B cell (primary cell): ENCODE data around the gene CACNA2D1. TPM values are rescaled to one million over a fixed set of nuclear protein-coding genes. Genes with fewer than 3 reads are reported as not detected.

Source experiments
- ATAC-seq: fragments of 200-7000 bp; cut with Tn5 transposase; one replicate; pipeline ENCODE4 v1.10.0; 2021; ENCODE audit warnings: low read depth, mild to moderate bottlenecking, moderate number of reproducible peaks, moderate library complexity
- CTCF ChIA-PET: fragments of 350-600 bp; sonication (Branson Sonifier 250); formaldehyde crosslinking; loops from one replicate; lab custom pipeline; 2021; ENCODE audit warnings: antibody characterized with exemption, inconsistent platforms; lab: Charles Lee
- POLR2A ChIA-PET: fragments of 350-600 bp; sonication (Branson Sonifier 250); formaldehyde crosslinking; loops from one replicate; lab custom pipeline; 2021; ENCODE audit warnings: antibody characterized with exemption; lab: Charles Lee
- DNase-seq: peaks from one replicate; pipeline ENCODE4 v3.0.0; 2013
- H2AFZ ChIP-seq: 2 replicates; pipeline ENCODE4 v1.6.1; 2012; ENCODE audit warnings: mild to moderate bottlenecking, low read depth, low read length; ENCODE audit not compliant: insufficient read depth, poor library complexity, severe bottlenecking
- H3K27ac ChIP-seq, 2 donors: 1 replicate in 1 of 2; 2 replicates in 1 of 2; pipeline ENCODE4 v1.5.1; 2012 to 2013; ENCODE audit warnings: low read length in 2 of 2, mild to moderate bottlenecking in 2 of 2, moderate library complexity in 1 of 2
- H3K27me3 ChIP-seq, 4 experiments: fragments of 200-600 bp in 1 of 4; sonication (generic) in 1 of 4; replicated peaks in 1 of 4; 1 replicate in 2 of 4; 2 replicates in 2 of 4; pipeline versions ENCODE4 v1.6.1 to v1.7.0; 2013 to 2016; ENCODE audit warnings: low read length in 3 of 4, mild to moderate bottlenecking in 2 of 4, mixed read lengths in 1 of 4, moderate library complexity in 1 of 4; ENCODE audit not compliant: insufficient read depth in 4 of 4, control insufficient read depth in 3 of 4; ENCODE audit errors: control extremely low read depth in 1 of 4
- H3K36me3 ChIP-seq, 2 experiments: replicated peaks in 1 of 2; 1 replicate in 1 of 2; 2 replicates in 1 of 2; pipeline versions ENCODE4 v1.6.1 to v1.7.1; 2013; ENCODE audit warnings: low read length in 1 of 2; ENCODE audit not compliant: insufficient read depth in 2 of 2, control insufficient read depth in 1 of 2; ENCODE audit errors: control extremely low read depth in 1 of 2, extremely low read depth in 1 of 2
- H3K4me1 ChIP-seq, 2 donors: fragments of 200-600 bp in 1 of 2; sonication (generic) in 1 of 2; 1 replicate in 1 of 2; 2 replicates in 1 of 2; pipeline versions ENCODE4 v1.5.1 to v1.6.1; 2013 to 2017; ENCODE audit warnings: low read length in 2 of 2; ENCODE audit not compliant: control insufficient read depth in 2 of 2, insufficient read depth in 2 of 2
- H3K4me2 ChIP-seq: replicated peaks from 2 replicates; pipeline ENCODE3; 2012; ENCODE audit warnings: mild to moderate bottlenecking, low read depth, low read length; ENCODE audit not compliant: poor library complexity, severe bottlenecking
- H3K4me3 ChIP-seq, 5 experiments: fragments of 200-600 bp in 1 of 5; sonication (generic) in 1 of 5; 1 replicate in 3 of 5; 2 replicates in 2 of 5; pipeline versions ENCODE4 v1.5.1 to v1.7.0; 2011 to 2016; ENCODE audit warnings: low read length in 4 of 5, mild to moderate bottlenecking in 4 of 5, low read depth in 2 of 5, control low read depth in 1 of 5, moderate library complexity in 1 of 5; ENCODE audit not compliant: insufficient read depth in 1 of 5; ENCODE audit errors: control extremely low read depth in 1 of 5, extremely low read depth in 1 of 5
- H3K79me2 ChIP-seq: fragments of 200-600 bp; sonication (generic); one replicate; pipeline ENCODE4 v1.6.0; 2016; ENCODE audit warnings: low read length; ENCODE audit not compliant: control insufficient read depth, insufficient read depth
- H3K9ac ChIP-seq: fragments of 200-600 bp; sonication (generic); 2 replicates; pipeline ENCODE4 v1.6.1; 2017; ENCODE audit warnings: mild to moderate bottlenecking, low read length, moderate library complexity
- H3K9me3 ChIP-seq, 3 donors: one replicate each; pipeline versions ENCODE4 v1.6.1 to v1.7.1; 2013; ENCODE audit warnings: low read length in 2 of 3; ENCODE audit not compliant: control insufficient read depth in 2 of 3, insufficient read depth in 1 of 3; ENCODE audit errors: control extremely low read depth in 1 of 3
- H4K20me1 ChIP-seq: 2 replicates; pipeline ENCODE4 v1.6.0; 2012; ENCODE audit warnings: mild to moderate bottlenecking, low read length; ENCODE audit not compliant: insufficient read depth, control insufficient read depth, poor library complexity, severe bottlenecking
- H3K27ac Mint-ChIP-seq: one replicate; pipeline ENCODE4 v1.8.0; 2021; ENCODE audit warnings: mixed read lengths
- H3K27me3 Mint-ChIP-seq: one replicate; pipeline ENCODE4 v1.8.0; 2021; ENCODE audit warnings: mixed read lengths
- H3K4me1 Mint-ChIP-seq: one replicate; pipeline ENCODE4 v1.8.0; 2021; ENCODE audit warnings: mixed read lengths
- H3K4me3 Mint-ChIP-seq: one replicate; pipeline ENCODE4 v1.8.0; 2021; ENCODE audit warnings: mixed read lengths
- H3K9me3 Mint-ChIP-seq: one replicate; pipeline ENCODE4 v1.8.0; 2022; ENCODE audit warnings: mixed read lengths; ENCODE audit not compliant: insufficient read depth
- CTCF ChIP-seq: fragments of 200-600 bp; IDR thresholded peaks from one replicate; pipeline ENCODE4 v1.8.0; 2022; ENCODE audit warnings: antibody characterized with exemption, mild to moderate bottlenecking
- EZH2 ChIP-seq: IDR thresholded peaks from 2 replicates; pipeline ENCODE4 v1.6.1; 2012; ENCODE audit warnings: borderline replicate concordance, low read depth, mild to moderate bottlenecking, moderate library complexity, low read length; ENCODE audit not compliant: insufficient read depth, poor library complexity, severe bottlenecking
- WGBS: methylation state at CpG from one replicate; pipeline ENCODE4 v1.1.5; 2013; ENCODE audit warnings: missing lambda C conversion rate; ENCODE audit not compliant: insufficient coverage; 5-methylcytosine and 5-hydroxymethylcytosine counted together
- intact Hi-C: fragments of 100-400 bp; cut with micrococcal nuclease; formaldehyde crosslinking; loops from one replicate; pipeline ENCODE4 v1.10.0; 2022
- polyA plus RNA-seq: library from polyadenylated mRNA; depleted of rRNA; stranded (reverse); fragments of >200 nt; gene quantifications from 2 replicates; pipeline ENCODE4 v1.2.3, GENCODE V29; 2012
- total RNA-seq, 2 donors: library from RNA; stranded (reverse); fragments of 120-200 nt in 1 of 2; gene quantifications; 1 replicate in 1 of 2; 2 replicates in 1 of 2; pipeline versions ENCODE4 v1.2.3 to v1.2.4, GENCODE V29; 2013 to 2022

CACNA2D1 gene
- total and polyA plus RNA-seq, 2 donors (not counting 1 experiment from before 2014, with no cell fraction given), result not detected

- no peaks in the 10 kb centered on the region for H3K36me3 ChIP-seq
- Mint-ChIP-seq H3K9me3 (peaks cover 2% of the 10 kb centered on the region), H3K27me3 (no peaks in the 10 kb centered on the region), H3K27ac (no peak overlapping the region), H3K4me1 (no peaks in the 10 kb centered on the region), H3K4me3 (no peak overlapping the region)
- H3K27ac ChIP-seq, result no peak overlapping the region
- H3K4me1 ChIP-seq, result no peaks in the 10 kb centered on the region
- H4K20me1 ChIP-seq, result no peaks in the 10 kb centered on the region
- DNase-seq, result no peak
- no peaks in the 10 kb centered on the region for H3K79me2 ChIP-seq
- TF ChIP-seq CTCF (no peak), EZH2 (no peak)
- no peak overlapping the region for H3K4me3 ChIP-seq
- WGBS, result no CpG with 5 or more reads among the region's 5 CpGs
- no peak for ATAC-seq
- no peak overlapping the region for H2AFZ ChIP-seq
- H3K27me3 ChIP-seq, result no peaks in the 10 kb centered on the region
- POLR2A ChIA-PET, result no interaction called here
- H3K9ac ChIP-seq, result no peak overlapping the region
- no peaks in the 10 kb centered on the region for H3K9me3 ChIP-seq
- CTCF ChIA-PET, result no interaction called here
- intact Hi-C loops, result no loop called here
- H3K4me2 ChIP-seq, result no peak overlapping the region
These were observed 84.7 kb downstream of the CACNA2D1 start for GRCh38 chr7:82358923-82359322.

DNA sequence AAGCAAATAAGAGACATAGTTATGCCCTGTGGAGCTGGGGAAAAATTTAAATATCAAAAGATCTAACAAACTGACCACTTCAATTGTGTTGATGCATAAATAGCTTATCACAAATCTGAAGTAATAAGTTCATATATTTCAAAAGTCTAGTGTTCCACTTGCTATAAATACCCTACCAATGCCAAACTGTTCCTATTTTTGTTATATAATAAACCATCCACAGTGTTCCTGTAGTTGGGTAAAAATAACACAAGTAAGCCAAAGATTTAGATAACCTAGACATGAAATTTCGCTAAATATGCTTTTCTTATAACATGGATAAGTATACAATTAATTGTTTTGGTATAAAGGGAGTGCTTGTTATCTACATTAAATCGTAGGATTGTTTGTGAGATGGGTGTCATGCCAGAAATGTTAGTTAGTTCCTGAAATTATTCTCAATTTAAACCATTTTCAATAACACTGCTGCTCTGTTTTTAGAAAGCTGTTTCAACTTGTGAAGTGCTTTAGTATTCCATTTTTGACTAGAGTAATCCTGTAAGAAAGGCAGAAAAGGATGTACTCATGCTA, 85.5 kb downstream of the CACNA2D1 start:
- no peaks in the 10 kb centered on the region for H3K4me1 ChIP-seq
- no peak overlapping the region for H3K4me2 ChIP-seq
- H2AFZ ChIP-seq, result no peak overlapping the region
- H3K27ac ChIP-seq, result no peak overlapping the region
- no CpG with 5 or more reads among the region's 2 CpGs for WGBS
- no peaks in the 10 kb centered on the region for H3K36me3 ChIP-seq
- ChIA-PET POLR2A (no interaction called here), CTCF (interaction anchor here (0.7 kb wide), 1 partner anchor 354 kb away, joined by 3 read pairs; no protein-coding TSS in a partner anchor)
- intact Hi-C loops, result no loop called here
- Mint-ChIP-seq H3K27ac (no peak overlapping the region), H3K4me3 (no peak overlapping the region), H3K4me1 (no peaks in the 10 kb centered on the region), H3K27me3 (no peaks in the 10 kb centered on the region), H3K9me3 (peaks cover 2% of the 10 kb centered on the region)
- TF ChIP-seq CTCF (no peak), EZH2 (no peak)
- H3K79me2 ChIP-seq, result no peaks in the 10 kb centered on the region
- ATAC-seq (no peak), DNase-seq (no peak)
- H3K27me3 ChIP-seq, result no peaks in the 10 kb centered on the region
- H3K9ac ChIP-seq, result no peak overlapping the region
- H3K9me3 ChIP-seq, result no peaks in the 10 kb centered on the region
- no peak overlapping the region for H3K4me3 ChIP-seq
- no peaks in the 10 kb centered on the region for H4K20me1 ChIP-seq
